AG10803 (cell line): ENCODE data around the gene RBKS.

Source experiments
- DNase-seq: peaks from one replicate; pipeline ENCODE4 v3.0.0; 2010; ENCODE audit warnings: low read depth
- H3K4me3 ChIP-seq: 2 replicates; pipeline ENCODE4 v1.5.1; 2011; ENCODE audit warnings: mild to moderate bottlenecking, low read length, control low read depth
- CTCF ChIP-seq: conservative IDR thresholded peaks from 2 replicates; pipeline ENCODE4 v1.5.1; 2011; ENCODE audit warnings: mild to moderate bottlenecking, low read length, control low read depth, inconsistent platforms

Gene RBKS

GRCh38 chr2:27808984-27809383, 81.2 kb downstream of the RBKS start:
- TF ChIP-seq CTCF = no peak
- DNase-seq = no peak
- H3K4me3 ChIP-seq = no peak overlapping the region

GRCh38 chr2:27808418-27808817, 81.8 kb downstream of the RBKS start:
- H3K4me3 ChIP-seq = no peak overlapping the region
- TF ChIP-seq CTCF = no peak
- no peak for DNase-seq

DNA sequence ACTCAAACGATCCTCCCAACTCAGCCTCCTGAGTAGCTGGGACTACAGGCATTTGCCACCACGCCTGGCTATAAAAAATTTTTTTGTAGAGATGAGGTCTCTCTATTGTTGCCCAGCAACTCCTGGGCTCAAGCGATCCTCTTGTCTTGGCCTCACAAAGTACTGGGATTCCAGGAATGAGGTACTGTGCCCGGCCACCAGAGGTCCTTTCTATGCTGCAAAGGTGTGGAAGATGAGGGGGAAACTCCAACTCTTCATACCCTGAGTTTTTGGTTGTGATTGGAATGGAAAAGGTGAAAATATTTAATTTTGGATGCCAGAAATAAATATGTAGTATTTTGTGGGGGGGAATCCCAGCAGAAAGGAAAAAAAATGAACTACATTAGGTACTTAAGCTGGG, 82.7 kb downstream of the RBKS start:
- TF ChIP-seq CTCF = peak; percentile 67
- peak; percentile 40 for DNase-seq
- H3K4me3 ChIP-seq = no peak overlapping the region

- DNase-seq = no peak
- no peak for TF ChIP-seq CTCF
- no peak overlapping the region for H3K4me3 ChIP-seq
These were observed 83.7 kb downstream of the RBKS start for GRCh38 chr2:27806311-27807059.

- no peak for DNase-seq
- no peak overlapping the region for H3K4me3 ChIP-seq
- no peak for TF ChIP-seq CTCF
These were observed 85.0 kb downstream of the RBKS start for GRCh38 chr2:27805180-27805579.

- H3K4me3 ChIP-seq = no peak overlapping the region
- DNase-seq = peak; percentile 68
- no peak for TF ChIP-seq CTCF
These were observed 86.0 kb downstream of the RBKS start for GRCh38 chr2:27804146-27804545.

DNA sequence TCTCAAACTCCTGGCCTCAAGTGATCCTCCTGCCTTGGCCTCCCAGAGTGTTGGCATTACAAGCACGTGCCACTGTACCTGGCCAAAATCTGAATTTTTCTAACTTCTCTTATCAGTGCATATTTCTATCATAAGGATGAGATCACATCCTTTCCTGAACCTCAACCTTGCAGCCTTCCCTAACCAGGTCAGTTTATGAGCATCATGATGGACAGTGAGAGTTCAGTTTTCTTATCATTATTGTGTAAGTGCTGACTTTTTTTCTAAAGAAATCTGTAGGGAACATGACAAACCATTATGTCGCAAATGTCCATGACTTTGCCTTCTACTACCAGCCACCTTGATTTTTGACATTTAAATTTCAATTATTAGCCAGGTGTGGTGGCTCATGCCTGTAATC, 87.1 kb downstream of the RBKS start:
- TF ChIP-seq CTCF = no peak
- no peak overlapping the region for H3K4me3 ChIP-seq
- DNase-seq = no peak
